Measurements from ENCODE around the gene GRK1.

- TF ChIP-seq POLR2A (IDR thresholded peaks at IDR 0.05) = no peak
- TF ChIP-seq CTCF (IDR thresholded peaks at IDR 0.05) = no peak
- TF ChIP-seq EP300 (IDR thresholded peaks at IDR 0.05) = no peak
- TF ChIP-seq POLR2AphosphoS5 (IDR thresholded peaks at IDR 0.05) = no peak
Observed at GRCh38 chr13:113643593-113643992, 23.4 kb upstream of the GRK1 start.
